Neural cell (in vitro differentiated cells): ENCODE results near the gene SARS2. TPM values are rescaled to one million over a fixed set of nuclear protein-coding genes. Genes with fewer than 3 reads are reported as not detected.

Experiments
- H2AFZ ChIP-seq: fragments of 200-600, 300-800 bp; sonication (generic), shearing (Covaris generic); 2 replicates; pipeline ENCODE4 v1.6.0; 2014; ENCODE audit warnings: low read depth, mild to moderate bottlenecking, antibody characterized with exemption, low read length, moderate library complexity
- H3F3A ChIP-seq: fragments of 200-600 bp; shearing (Covaris generic); 2 replicates; pipeline ENCODE4 v1.6.1; 2016; ENCODE audit warnings: mild to moderate bottlenecking, moderate library complexity, mixed read lengths, antibody characterized with exemption, low read length; ENCODE audit not compliant: insufficient read depth, poor library complexity, severe bottlenecking
- H3K27ac ChIP-seq: fragments of 200-600, 300-800 bp; sonication (generic), shearing (Covaris generic); 2 replicates; pipeline ENCODE4 v1.5.1; 2014; ENCODE audit warnings: mild to moderate bottlenecking, low read length, moderate library complexity
- H3K27me3 ChIP-seq: fragments of 300-800, 200-600 bp; sonication (generic), shearing (Covaris generic); 2 replicates; pipeline ENCODE4 v1.6.0; 2014; ENCODE audit warnings: mild to moderate bottlenecking, low read depth, low read length, moderate library complexity; ENCODE audit not compliant: insufficient read depth
- H3K36me3 ChIP-seq: fragments of 300-800, 200-600 bp; sonication (generic), shearing (Covaris generic); 2 replicates; pipeline ENCODE4 v1.5.1; 2014; ENCODE audit warnings: mild to moderate bottlenecking, antibody characterized with exemption, low read length, moderate library complexity; ENCODE audit not compliant: insufficient read depth
- H3K4me2 ChIP-seq: fragments of 300-800, 200-600 bp; sonication (generic), shearing (Covaris generic); 2 replicates; pipeline ENCODE4 v1.6.0; 2014; ENCODE audit warnings: mild to moderate bottlenecking, low read length
- H3K4me3 ChIP-seq: fragments of 300-800, 200-600 bp; sonication (generic), shearing (Covaris generic); 2 replicates; pipeline ENCODE4 v1.5.1; 2014; ENCODE audit warnings: mild to moderate bottlenecking, low read length, moderate library complexity
- H3K79me2 ChIP-seq: fragments of 200-600 bp; shearing (Covaris generic); replicated peaks from 2 replicates; pipeline ENCODE4 v1.6.0; 2014; ENCODE audit warnings: mild to moderate bottlenecking, low read length, moderate library complexity; ENCODE audit not compliant: insufficient read depth
- H3K9ac ChIP-seq: fragments of 300-800, 200-600 bp; sonication (generic), shearing (Covaris generic); 2 replicates; pipeline ENCODE4 v1.6.1; 2016; ENCODE audit warnings: mild to moderate bottlenecking, low read length, mixed read lengths
- H3K9me2 ChIP-seq: fragments of 200-600 bp; shearing (Covaris generic); 2 replicates; pipeline ENCODE4 v1.6.1; 2016; ENCODE audit warnings: mild to moderate bottlenecking, low read length, mixed read lengths; ENCODE audit not compliant: insufficient read depth
- H3K9me3 ChIP-seq: fragments of 200-600, 300-800 bp; sonication (generic), shearing (Covaris generic); 2 replicates; pipeline ENCODE4 v1.6.1; 2016; ENCODE audit warnings: mild to moderate bottlenecking, mixed run types, low read length, moderate library complexity, mixed read lengths
- H4K20me1 ChIP-seq: fragments of 200-600 bp; shearing (Covaris generic); 2 replicates; pipeline ENCODE4 v1.6.1; 2016; ENCODE audit warnings: mild to moderate bottlenecking, mixed run types; ENCODE audit not compliant: insufficient read depth
- CTCF ChIP-seq: fragments of 450-650 bp; IDR thresholded peaks from 2 replicates; pipeline ENCODE4 v1.5.1; 2014; ENCODE audit warnings: antibody characterized with exemption, mild to moderate bottlenecking, moderate library complexity; ENCODE audit not compliant: poor library complexity, severe bottlenecking
- EP300 ChIP-seq: fragments of 450-650 bp; conservative IDR thresholded peaks from 2 replicates; pipeline ENCODE4 v1.6.1; 2014; ENCODE audit warnings: antibody characterized with exemption, mild to moderate bottlenecking, moderate library complexity; ENCODE audit not compliant: poor library complexity, severe bottlenecking
- EZH2 ChIP-seq: fragments of 200-600, 300-800 bp; shearing (Covaris generic), sonication (generic); IDR thresholded peaks from 2 replicates; pipeline ENCODE4 v1.6.1; 2014; ENCODE audit warnings: antibody characterized with exemption, low read length, borderline replicate concordance, mild to moderate bottlenecking; ENCODE audit not compliant: insufficient read depth, poor library complexity, severe bottlenecking
- MXI1 ChIP-seq: fragments of 450-650 bp; conservative IDR thresholded peaks from 2 replicates; pipeline ENCODE4 v1.6.1; 2014; ENCODE audit warnings: antibody characterized with exemption, mild to moderate bottlenecking; ENCODE audit not compliant: poor library complexity, severe bottlenecking
- POLR2AphosphoS5 ChIP-seq: IDR thresholded peaks from 2 replicates; pipeline ENCODE4 v1.6.1; 2012
- RAD21 ChIP-seq: fragments of 450-650 bp; conservative IDR thresholded peaks from 2 replicates; pipeline ENCODE4 v1.6.1; 2014; ENCODE audit warnings: antibody characterized with exemption, mild to moderate bottlenecking, moderate library complexity
- REST ChIP-seq: IDR thresholded peaks from 2 replicates; pipeline ENCODE4 v1.6.1; 2012; ENCODE audit warnings: borderline replicate concordance
- SMC3 ChIP-seq: fragments of 450-650 bp; conservative IDR thresholded peaks from 2 replicates; pipeline ENCODE4 v1.6.1; 2014; ENCODE audit warnings: antibody characterized with exemption, mild to moderate bottlenecking, moderate library complexity; ENCODE audit not compliant: poor library complexity
- TAF1 ChIP-seq: IDR thresholded peaks from 2 replicates; pipeline ENCODE4 v1.6.1; 2012; ENCODE audit warnings: low read depth
- polyA plus RNA-seq: library from polyadenylated mRNA; depleted of rRNA; stranded (reverse); fragments of >200 nt; gene quantifications from 2 replicates; pipeline ENCODE4 v1.2.3, GENCODE V29; 2014

The SARS2 gene
- polyA plus RNA-seq, 1 donor from 2014 or later: 14.6 TPM

DNA sequence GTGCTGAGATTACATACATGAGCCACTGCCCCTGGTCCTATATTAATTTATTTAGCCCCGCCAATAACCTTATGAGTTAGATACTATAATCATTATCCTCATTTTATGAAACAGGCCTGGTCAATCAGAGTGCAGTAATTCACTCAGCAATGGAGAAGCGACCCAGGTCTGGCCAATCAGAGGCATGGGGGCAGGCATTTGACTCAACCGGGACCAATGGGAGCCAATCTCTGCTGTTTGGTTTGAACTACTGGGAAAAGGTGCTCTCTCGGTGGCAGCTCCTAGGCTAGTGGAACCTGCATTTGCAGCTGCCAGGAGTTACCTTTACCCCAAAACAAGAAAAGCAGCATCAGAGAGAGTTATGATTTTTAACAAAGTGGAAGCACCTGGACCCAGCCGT is 37.7 kb downstream of the SARS2 start:
- no peak overlapping the region for H3K9ac ChIP-seq

GRCh38 chr19:38891771-38892170 is 38.8 kb downstream of the SARS2 start:
- H3K27me3 ChIP-seq: no peaks in the 10 kb centered on the region
- H3K9me2 ChIP-seq: no peaks in the 10 kb centered on the region
- H3K36me3 ChIP-seq: no peaks in the 10 kb centered on the region
- H2AFZ ChIP-seq: no peak overlapping the region
- no peak overlapping the region for H3K4me2 ChIP-seq
- H3K4me3 ChIP-seq: no peak overlapping the region
- H3K9ac ChIP-seq: no peak overlapping the region
- no peaks in the 10 kb centered on the region for H3F3A ChIP-seq
- H3K9me3 ChIP-seq: no peaks in the 10 kb centered on the region
- H4K20me1 ChIP-seq: no peaks in the 10 kb centered on the region
- no peak overlapping the region for H3K27ac ChIP-seq
- no peaks in the 10 kb centered on the region for H3K79me2 ChIP-seq
- TF ChIP-seq POLR2AphosphoS5: no peak
- no peak for TF ChIP-seq EZH2
- TF ChIP-seq TAF1: no peak
- no peak for TF ChIP-seq RAD21
- no peak for TF ChIP-seq SMC3
- no peak for TF ChIP-seq CTCF
- TF ChIP-seq REST: no peak

More for the DNA sequence above, 37.7 kb downstream of the SARS2 start:
- H3K4me3 ChIP-seq: no peak overlapping the region
- no peaks in the 10 kb centered on the region for H3F3A ChIP-seq
- H3K9me2 ChIP-seq: no peaks in the 10 kb centered on the region
- no peaks in the 10 kb centered on the region for H3K9me3 ChIP-seq
- H3K27ac ChIP-seq: no peak overlapping the region
- H3K36me3 ChIP-seq: no peaks in the 10 kb centered on the region
- H2AFZ ChIP-seq: no peak overlapping the region
- H3K79me2 ChIP-seq: no peaks in the 10 kb centered on the region
- H3K4me2 ChIP-seq: no peak overlapping the region
- H3K27me3 ChIP-seq: no peaks in the 10 kb centered on the region
- H4K20me1 ChIP-seq: no peaks in the 10 kb centered on the region
- TF ChIP-seq TAF1 (no peak), MXI1 (no peak), SMC3 (no peak), CTCF (no peak), EP300 (no peak), REST (no peak), RAD21 (no peak), EZH2 (no peak), POLR2AphosphoS5 (no peak)
